H1 (cell line): ENCODE measurements around the gene SLC25A4. TPM values are rescaled to one million over a fixed set of nuclear protein-coding genes. Genes with fewer than 3 reads are reported as not detected.

ENCODE experiments used
- CTCF ChIA-PET: fragments of 300-600 bp; sonication (Branson Sonifier 250); formaldehyde crosslinking; loops from one replicate; lab custom pipeline; 2021; ENCODE audit not compliant: partially characterized antibody; lab: Charles Lee
- POLR2A ChIA-PET: fragments of 300-600 bp; sonication (Branson Sonifier 250); formaldehyde crosslinking; loops from one replicate; lab custom pipeline; 2021; ENCODE audit warnings: inconsistent platforms; ENCODE audit not compliant: partially characterized antibody; lab: Charles Lee
- DNase-seq, 2 experiments: peaks; one replicate each; pipeline versions ENCODE4 v3.0.0 to v3.0.0-alpha.2; 2010 to 2022; ENCODE audit warnings: low spot score in 2 of 2, low read depth in 1 of 2, mixed read lengths in 1 of 2
- FAIRE-seq: peaks from 2 replicates; lab custom pipeline; 2011; peaks lifted over from hg19 to GRCh38; lab: Jason Lieb, UNC
- H2AFZ ChIP-seq: 2 replicates; pipeline ENCODE4 v1.8.1; 2012; ENCODE audit warnings: low read length, inconsistent platforms
- H2AK5ac ChIP-seq: 2 replicates; pipeline ENCODE4 v1.6.1; 2013; ENCODE audit warnings: low read depth, low read length
- H2BK120ac ChIP-seq: replicated peaks from 2 replicates; pipeline ENCODE3; 2013; ENCODE audit warnings: low read depth, low read length, inconsistent platforms
- H2BK12ac ChIP-seq: 2 replicates; pipeline ENCODE4 v1.6.1; 2013; ENCODE audit warnings: low read depth, low read length
- H2BK15ac ChIP-seq: 2 replicates; pipeline ENCODE4 v1.6.1; 2013; ENCODE audit warnings: low read length
- H2BK20ac ChIP-seq: 2 replicates; pipeline ENCODE4 v1.6.1; 2013; ENCODE audit warnings: low read length
- H2BK5ac ChIP-seq: 2 replicates; pipeline ENCODE4 v1.6.1; 2013; ENCODE audit warnings: low read depth, low read length
- H3K14ac ChIP-seq: 2 replicates; pipeline ENCODE4 v1.6.1; 2013; ENCODE audit warnings: inconsistent platforms; ENCODE audit not compliant: insufficient read length
- H3K18ac ChIP-seq: 2 replicates; pipeline ENCODE4 v1.6.1; 2013; ENCODE audit warnings: low read length; ENCODE audit errors: extremely low read depth
- H3K23ac ChIP-seq: 2 replicates; pipeline ENCODE4 v1.6.1; 2013; ENCODE audit warnings: inconsistent platforms; ENCODE audit not compliant: insufficient read length
- H3K23me2 ChIP-seq: 2 replicates; pipeline ENCODE4 v1.6.1; 2013; ENCODE audit warnings: low read depth, low read length
- H3K27ac ChIP-seq: 2 replicates; pipeline ENCODE4 v1.6.1; 2011; ENCODE audit warnings: low read depth, low read length, inconsistent platforms
- H3K27me3 ChIP-seq, 4 experiments: replicated peaks in 1 of 4; 1 replicate in 1 of 4; 2 replicates in 3 of 4; pipeline versions ENCODE4 v1.6.1 to v1.8.1; 2011 to 2013; ENCODE audit warnings: low read length in 3 of 4, mild to moderate bottlenecking in 3 of 4, inconsistent platforms in 2 of 4, mixed read lengths in 2 of 4, moderate library complexity in 1 of 4; ENCODE audit not compliant: control insufficient read depth in 3 of 4, insufficient read depth in 3 of 4; ENCODE audit errors: extremely low read depth in 1 of 4
- H3K36me3 ChIP-seq, 4 experiments: 2 replicates each; pipeline versions ENCODE4 v1.6.1 to v1.8.1; 2011 to 2013; ENCODE audit warnings: mild to moderate bottlenecking in 4 of 4, low read length in 3 of 4, moderate library complexity in 2 of 4, control low read depth in 1 of 4, inconsistent platforms in 1 of 4; ENCODE audit not compliant: insufficient read depth in 4 of 4, control insufficient read depth in 2 of 4
- H3K4ac ChIP-seq: replicated peaks from 2 replicates; pipeline ENCODE3; 2013; ENCODE audit warnings: low read length, low read depth, mixed read lengths, inconsistent platforms; ENCODE audit not compliant: insufficient read length
- H3K4me1 ChIP-seq, 4 experiments: replicated peaks in 1 of 4; 1 replicate in 1 of 4; 2 replicates in 3 of 4; pipeline versions ENCODE4 v1.6.1 to v1.8.1; 2011 to 2013; ENCODE audit warnings: low read length in 3 of 4, inconsistent platforms in 2 of 4, mixed read lengths in 1 of 4; ENCODE audit not compliant: insufficient read depth in 4 of 4, control insufficient read depth in 3 of 4
- H3K4me2 ChIP-seq, 2 experiments: 2 replicates each; pipeline versions ENCODE4 v1.6.1 to v1.8.1; 2011 to 2013; ENCODE audit warnings: low read depth in 2 of 2, low read length in 2 of 2, control low read depth in 1 of 2, inconsistent platforms in 1 of 2, mild to moderate bottlenecking in 1 of 2; ENCODE audit not compliant: insufficient read depth in 1 of 2
- H3K4me3 ChIP-seq, 4 experiments: fragments of 200-600, 300-600 bp in 1 of 4; sonication (generic), shearing (Covaris generic), sonication (Bioruptor Twin) in 1 of 4; 2 replicates each; pipeline versions ENCODE4 v1.5.1 to v1.8.1; 2011 to 2016; ENCODE audit warnings: low read length in 4 of 4, low read depth in 3 of 4, control low read depth in 2 of 4, inconsistent platforms in 2 of 4, mild to moderate bottlenecking in 2 of 4, mixed read lengths in 1 of 4, moderate library complexity in 1 of 4; ENCODE audit not compliant: insufficient read depth in 2 of 4; ENCODE audit errors: extremely low read depth in 1 of 4
- H3K56ac ChIP-seq: replicated peaks from 2 replicates; pipeline ENCODE3; 2013; ENCODE audit warnings: low read depth, mild to moderate bottlenecking, mixed read lengths, low read length, inconsistent platforms; ENCODE audit not compliant: insufficient read length
- H3K79me1 ChIP-seq: 2 replicates; pipeline ENCODE4 v1.6.1; 2013; ENCODE audit warnings: low read depth, low read length, control low read depth
- H3K79me2 ChIP-seq, 2 experiments: 2 replicates each; pipeline versions ENCODE4 v1.6.1 to v1.8.1; 2012 to 2013; ENCODE audit warnings: low read length in 2 of 2, mild to moderate bottlenecking in 2 of 2, inconsistent platforms in 1 of 2; ENCODE audit not compliant: insufficient read depth in 2 of 2, control insufficient read depth in 1 of 2
- H3K9ac ChIP-seq, 4 experiments: replicated peaks in 1 of 4; 1 replicate in 1 of 4; 2 replicates in 3 of 4; pipeline versions ENCODE4 v1.6.1 to v1.8.1; 2011 to 2013; ENCODE audit warnings: low read depth in 3 of 4, low read length in 3 of 4, control low read depth in 2 of 4, mild to moderate bottlenecking in 2 of 4, moderate library complexity in 2 of 4, inconsistent platforms in 1 of 4; ENCODE audit errors: extremely low read depth in 1 of 4
- H3K9me3 ChIP-seq, 2 experiments: 2 replicates each; pipeline versions ENCODE4 v1.6.1 to v1.8.1; 2012 to 2013; ENCODE audit warnings: mild to moderate bottlenecking in 2 of 2, moderate library complexity in 2 of 2, control low read depth in 1 of 2, inconsistent platforms in 1 of 2, low read depth in 1 of 2, low read length in 1 of 2, mixed read lengths in 1 of 2; ENCODE audit not compliant: insufficient read depth in 2 of 2
- H4K20me1 ChIP-seq, 2 experiments: replicated peaks in 1 of 2; 2 replicates each; pipeline versions ENCODE3 to v1.8.1; 2011 to 2013; ENCODE audit warnings: inconsistent platforms in 2 of 2, low read length in 2 of 2, mild to moderate bottlenecking in 1 of 2; ENCODE audit not compliant: insufficient read depth in 2 of 2, control insufficient read depth in 1 of 2
- H4K5ac ChIP-seq: 2 replicates; pipeline ENCODE4 v1.6.1; 2013; ENCODE audit warnings: low read length, low read depth, mixed read lengths, inconsistent platforms; ENCODE audit not compliant: insufficient read length
- H4K8ac ChIP-seq: 2 replicates; pipeline ENCODE4 v1.8.0; 2013; ENCODE audit warnings: mild to moderate bottlenecking, moderate library complexity, low read length, inconsistent platforms; ENCODE audit not compliant: insufficient read depth; ENCODE audit errors: extremely low read depth
- H4K91ac ChIP-seq: replicated peaks from 2 replicates; pipeline ENCODE3; 2013; ENCODE audit warnings: low read length, mixed read lengths, inconsistent platforms; ENCODE audit not compliant: insufficient read length
- TAF1 ChIP-seq: IDR thresholded peaks from 2 replicates; pipeline ENCODE4 v1.6.1; 2011; ENCODE audit warnings: mild to moderate bottlenecking, low read depth, low read length
- WGBS, 2 experiments: shearing (Covaris generic) in 1 of 2; methylation state at CpG; one replicate each; pipeline versions ENCODE4 v1.1.6 to v1.1.7; 2013 to 2015; ENCODE audit warnings: low lambda C conversion rate in 2 of 2, mixed read lengths in 2 of 2, inconsistent platforms in 1 of 2, low coverage in 1 of 2, missing lambda C conversion rate in 1 of 2; ENCODE audit not compliant: insufficient replicate concordance in 2 of 2, insufficient coverage in 1 of 2, insufficient read length in 1 of 2; ENCODE audit errors: extremely low coverage in 1 of 2, missing lambda C conversion rate in 1 of 2; 5-methylcytosine and 5-hydroxymethylcytosine counted together
- polyA plus RNA-seq, 7 experiments: library from polyadenylated mRNA; depleted of rRNA in 3 of 7; stranded (reverse) in 5 of 7; unstranded in 2 of 7; fragments of >200 nt in 5 of 7; fragments of 200-250 nt in 2 of 7; gene quantifications; 1 replicate in 5 of 7; 2 replicates in 1 of 7; 4 replicates in 1 of 7; pipeline versions ENCODE4 v1.2.1 to v1.2.3, GENCODE V29; 2011 to 2013; ENCODE audit warnings: missing spikeins in 2 of 7, mixed read lengths in 2 of 7
- total RNA-seq: library from RNA; stranded (reverse); fragmentation: NEBNext Ultra II Directional; extraction: Animal tissue kit (Norgen Biotek cat#: 25700); gene quantifications from 2 replicates; pipeline ENCODE4 v1.2.1, GENCODE V29; 2021

The SLC25A4 gene
- total and polyA plus RNA-seq, 2 of the 8 experiments (the other 6 are each of a cell fraction or from before 2014, with no cell fraction given) = 41.3 to 42.0 TPM

GRCh38 chr4:185189606-185190305 lies 46.7 kb downstream of the SLC25A4 start:
- Histone ChIP-seq H3K23me2 (no peaks in the 10 kb centered on the region), H4K5ac (no peak overlapping the region), H3K79me1 (no peaks in the 10 kb centered on the region; the same call in 1 of the 2 replicates), H3K4me3 (no peak overlapping the region), H2AK5ac (no peak overlapping the region), H3K27me3 (no peaks in the 10 kb centered on the region), H2AFZ (no peak overlapping the region), H3K4me2 (no peak overlapping the region), H3K18ac (no peak overlapping the region), H2BK12ac (no peak overlapping the region), H3K36me3 (peaks cover 0 to 17% (median 7%) of the 10 kb centered on the region in 4 experiments; a peak in 5 of 8 replicates), H3K4me1 (no peaks in the 10 kb centered on the region), H2BK15ac (no peak overlapping the region), H3K56ac (no peak overlapping the region), H3K79me2 (peaks cover 0 to 14% of the 10 kb centered on the region in 2 experiments; a peak in 3 of 4 replicates), H2BK120ac (no peak overlapping the region), H2BK5ac (no peak overlapping the region), H4K8ac (no peak overlapping the region), H4K91ac (no peak overlapping the region), H3K9me3 (no peaks in the 10 kb centered on the region), H3K9ac (no peak overlapping the region), H3K4ac (no peak overlapping the region), H2BK20ac (no peak overlapping the region), H3K27ac (no peak overlapping the region), H4K20me1 (no peaks in the 10 kb centered on the region), H3K23ac (no peak overlapping the region), H3K14ac (no peak overlapping the region)
- FAIRE-seq (no peak), DNase-seq (no peak)
- 91% methylated on average over 4 of the region's 4 CpGs; no CpG with 5 or more reads in 1 of the 2 experiments for WGBS, 2 experiments
- ChIA-PET POLR2A (no interaction called here), CTCF (no interaction called here)
- TF ChIP-seq TAF1 = no peak
